GM18505 (cell line): ENCODE results near the gene MRPL55.
A peak's percentile ranks its signal among the peaks of the same experiment; 100 is the strongest.

Source experiments
- ATAC-seq: cut with Tn5 transposase; IDR thresholded peaks from one replicate; pipeline ENCODE4 v1.9.1; 2021; ENCODE audit not compliant: unreplicated experiment
- POLR2A ChIP-seq: IDR thresholded peaks from 4 replicates; pipeline ENCODE4 v1.6.1; 2011; ENCODE audit warnings: borderline replicate concordance; ENCODE audit not compliant: insufficient read depth, insufficient read length; ENCODE audit errors: extremely low read depth

MRPL55 gene

DNA sequence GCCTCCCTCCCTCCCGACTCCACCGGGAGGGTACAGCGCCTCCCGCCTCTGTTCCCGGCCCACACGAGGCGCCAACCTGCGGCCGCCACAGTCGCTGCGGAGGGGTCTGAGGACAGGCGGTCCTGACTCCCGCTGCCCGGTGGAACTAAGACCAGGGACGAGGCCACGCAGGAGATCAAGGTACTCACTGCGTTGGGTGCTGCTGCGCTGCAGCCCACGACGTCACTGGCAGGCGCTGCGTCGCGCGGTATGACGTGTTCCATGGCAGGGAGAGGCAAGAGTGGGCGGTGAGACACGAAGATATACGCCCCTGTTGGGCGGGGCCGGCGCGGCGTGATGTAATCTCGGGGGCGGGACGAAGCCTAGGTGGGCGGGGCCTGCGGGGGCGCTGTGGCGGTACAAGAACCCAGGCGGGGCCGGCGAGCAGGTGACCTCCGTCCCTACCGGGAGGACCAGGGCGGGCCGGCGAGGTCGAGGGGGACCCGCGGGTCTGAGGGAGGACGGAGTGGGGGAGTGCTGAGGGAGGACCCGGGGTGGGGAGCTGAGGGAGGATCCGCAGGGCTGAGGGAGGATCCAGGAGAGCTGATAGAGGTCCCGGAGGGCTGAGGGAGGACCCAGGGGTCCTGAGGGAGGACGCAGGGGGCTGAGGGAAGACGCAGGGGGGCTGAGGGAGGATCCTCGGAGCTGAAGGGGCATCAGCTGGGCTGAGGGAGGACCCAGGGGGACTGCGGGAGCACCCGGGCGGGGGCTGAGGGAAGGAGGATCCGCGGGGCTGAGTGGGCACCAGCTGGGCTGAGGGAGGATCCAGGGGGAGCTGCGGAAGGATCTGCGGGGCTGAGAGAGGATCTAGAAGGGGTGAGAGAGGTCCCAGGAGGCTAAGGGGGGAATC lies at the start of gene MRPL55:
TSS of gene MRPL55 (minus strand) at position 227 of the 889 bp plus-strand sequence. CDS start 1,039 bp downstream, outside the sequence.
- TF ChIP-seq POLR2A: peak; percentile 95
- ATAC-seq: peak; percentile 87

DNA sequence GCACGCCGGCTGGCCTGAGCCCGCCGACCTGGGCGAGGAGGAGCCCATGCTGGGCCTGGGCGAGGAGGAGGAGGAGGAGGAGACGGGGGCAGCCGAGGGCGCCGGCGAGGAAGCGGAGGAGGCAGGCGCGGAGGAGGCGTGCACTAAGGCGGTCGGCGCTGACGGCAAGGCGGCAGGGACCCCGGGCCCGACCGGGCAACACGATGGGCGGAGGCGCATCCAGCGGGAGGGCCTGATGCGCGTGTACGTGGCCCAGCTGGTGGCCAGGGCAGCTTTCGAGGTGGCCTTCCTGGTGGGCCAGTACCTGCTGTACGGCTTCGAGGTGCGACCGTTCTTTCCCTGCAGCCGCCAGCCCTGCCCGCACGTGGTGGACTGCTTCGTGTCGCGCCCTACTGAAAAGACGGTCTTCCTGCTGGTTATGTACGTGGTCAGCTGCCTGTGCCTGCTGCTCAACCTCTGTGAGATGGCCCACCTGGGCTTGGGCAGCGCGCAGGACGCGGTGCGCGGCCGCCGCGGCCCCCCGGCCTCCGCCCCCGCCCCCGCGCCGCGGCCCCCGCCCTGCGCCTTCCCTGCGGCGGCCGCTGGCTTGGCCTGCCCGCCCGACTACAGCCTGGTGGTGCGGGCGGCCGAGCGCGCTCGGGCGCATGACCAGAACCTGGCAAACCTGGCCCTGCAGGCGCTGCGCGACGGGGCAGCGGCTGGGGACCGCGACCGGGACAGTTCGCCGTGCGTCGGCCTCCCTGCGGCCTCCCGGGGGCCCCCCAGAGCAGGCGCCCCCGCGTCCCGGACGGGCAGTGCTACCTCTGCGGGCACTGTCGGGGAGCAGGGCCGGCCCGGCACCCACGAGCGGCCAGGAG lies 49.3 kb upstream of the MRPL55 start:
- no peak for TF ChIP-seq POLR2A
- ATAC-seq: no peak

DNA sequence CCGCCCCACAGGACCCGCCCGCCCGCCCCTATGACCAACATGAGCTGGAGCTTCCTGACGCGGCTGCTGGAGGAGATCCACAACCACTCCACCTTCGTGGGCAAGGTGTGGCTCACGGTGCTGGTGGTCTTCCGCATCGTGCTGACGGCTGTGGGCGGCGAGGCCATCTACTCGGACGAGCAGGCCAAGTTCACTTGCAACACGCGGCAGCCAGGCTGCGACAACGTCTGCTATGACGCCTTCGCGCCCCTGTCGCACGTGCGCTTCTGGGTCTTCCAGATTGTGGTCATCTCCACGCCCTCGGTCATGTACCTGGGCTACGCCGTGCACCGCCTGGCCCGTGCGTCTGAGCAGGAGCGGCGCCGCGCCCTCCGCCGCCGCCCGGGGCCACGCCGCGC lies 48.6 kb upstream of the MRPL55 start:
- ATAC-seq: no peak
- no peak for TF ChIP-seq POLR2A

- TF ChIP-seq POLR2A: no peak
- ATAC-seq: no peak
These were observed 48.0 kb upstream of the MRPL55 start for GRCh38 chr1:228156941-228157728.

- ATAC-seq: no peak
- TF ChIP-seq POLR2A: no peak
These were observed 47.4 kb upstream of the MRPL55 start for GRCh38 chr1:228156515-228156881.

GRCh38 chr1:228155596-228156514 lies 46.8 kb upstream of the MRPL55 start:
- TF ChIP-seq POLR2A: no peak
- ATAC-seq: no peak

- ATAC-seq: no peak
- TF ChIP-seq POLR2A: no peak
These were observed 45.8 kb upstream of the MRPL55 start for GRCh38 chr1:228154670-228155571.

- TF ChIP-seq POLR2A: no peak
- ATAC-seq: no peak
These were observed 45.0 kb upstream of the MRPL55 start for GRCh38 chr1:228154021-228154669.

DNA sequence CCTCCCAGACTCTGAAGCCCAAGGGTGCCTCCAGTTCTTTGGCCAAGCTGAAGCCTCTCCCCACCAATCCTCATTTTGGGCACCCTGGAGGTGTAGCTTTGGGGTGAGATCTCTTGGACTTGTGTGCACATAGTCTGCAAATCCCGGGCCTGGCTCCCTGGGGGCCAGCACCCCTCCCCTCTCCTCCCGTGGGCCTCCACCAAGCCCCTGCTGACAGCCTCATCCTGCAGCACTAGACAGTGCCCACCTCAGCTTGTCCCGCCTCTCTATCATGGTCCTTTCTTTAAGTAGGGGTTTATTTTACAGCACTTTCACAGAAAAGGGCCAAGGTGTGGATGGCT lies 43.8 kb upstream of the MRPL55 start:
- TF ChIP-seq POLR2A: no peak
- no peak for ATAC-seq

DNA sequence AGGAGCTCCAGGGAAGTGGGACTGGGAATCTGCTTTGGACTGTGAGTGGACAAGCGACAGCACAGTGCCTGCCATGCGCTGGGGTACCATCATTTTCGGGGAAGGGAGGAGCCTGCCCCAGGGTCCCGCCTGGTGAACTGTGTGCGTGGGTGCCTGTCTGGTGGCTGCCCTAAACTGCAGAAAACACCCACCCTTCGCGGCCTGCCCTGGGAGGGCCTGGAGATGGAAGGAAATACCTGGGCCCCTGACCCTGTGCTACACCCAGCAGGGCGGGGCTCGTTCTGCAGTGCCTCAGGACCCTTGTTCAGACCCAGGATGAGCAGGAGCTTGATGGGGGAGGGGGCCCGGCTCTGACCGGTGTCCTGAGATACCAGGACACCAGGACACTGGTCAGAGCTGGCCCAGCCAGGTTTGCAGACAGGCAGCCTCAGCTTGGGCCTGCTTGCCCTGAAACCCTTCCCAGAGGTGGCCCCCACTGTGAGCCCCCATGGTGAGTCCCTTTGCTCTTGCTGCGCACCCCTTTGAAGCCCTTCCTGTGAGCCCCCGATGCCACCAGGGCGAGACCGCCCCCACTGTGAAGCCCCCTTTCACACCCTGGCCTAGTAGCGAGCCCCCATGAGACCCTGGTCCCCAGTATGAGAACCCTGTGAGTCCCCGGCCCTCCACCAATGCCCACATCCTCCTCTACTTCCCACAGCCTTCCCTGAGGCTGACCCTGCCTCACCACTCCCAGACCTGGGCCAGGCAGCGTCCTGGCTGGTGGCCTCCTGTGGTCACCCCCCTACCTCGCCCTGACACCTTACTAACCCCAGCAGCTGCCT lies 43.2 kb upstream of the MRPL55 start:
- ATAC-seq: no peak
- TF ChIP-seq POLR2A: no peak
